Peyer's patch (tissue), 4 donors: ENCODE measurements around the gene TXNDC2.

Source experiments
- POLR2A ChIP-seq, 2 donors: fragments of 450-650 bp; IDR thresholded peaks; one replicate each; pipeline ENCODE4 v1.5.1; 2017; ENCODE audit warnings: antibody characterized with exemption in 2 of 2, mild to moderate bottlenecking in 2 of 2, moderate library complexity in 2 of 2
- TF ChIP-seq, protein P1 (sequence below), 6 experiments: fragments of 450-650 bp in 4 of 6; fragments of 200-600 bp in 2 of 6; sonication (generic) in 1 of 6; IDR thresholded peaks; one replicate each; pipeline ENCODE4 v1.5.1; 2017 to 2019; ENCODE audit warnings: antibody characterized with exemption in 6 of 6, mild to moderate bottlenecking in 3 of 6, moderate library complexity in 1 of 6

DNA sequence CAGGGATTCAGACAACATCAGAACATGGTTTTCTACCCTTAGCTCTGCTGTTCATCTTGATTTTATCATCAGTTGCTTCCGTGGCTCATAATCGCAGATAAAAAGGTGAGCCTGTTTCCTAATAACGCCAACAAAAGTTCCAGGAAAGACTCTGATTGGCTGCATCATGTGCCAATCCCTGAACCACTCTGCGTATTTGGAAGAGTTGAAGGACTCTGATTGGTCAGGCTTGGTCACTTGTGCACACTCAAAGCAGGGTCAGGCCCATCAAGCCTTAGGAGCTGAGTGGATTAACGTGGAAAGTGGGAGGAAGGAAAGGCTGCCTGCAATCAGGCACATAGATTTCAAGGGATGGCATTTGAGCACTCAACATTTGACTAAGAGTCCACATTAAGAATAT, 11.4 kb downstream of the TXNDC2 start:
- TF ChIP-seq, protein P1, sequence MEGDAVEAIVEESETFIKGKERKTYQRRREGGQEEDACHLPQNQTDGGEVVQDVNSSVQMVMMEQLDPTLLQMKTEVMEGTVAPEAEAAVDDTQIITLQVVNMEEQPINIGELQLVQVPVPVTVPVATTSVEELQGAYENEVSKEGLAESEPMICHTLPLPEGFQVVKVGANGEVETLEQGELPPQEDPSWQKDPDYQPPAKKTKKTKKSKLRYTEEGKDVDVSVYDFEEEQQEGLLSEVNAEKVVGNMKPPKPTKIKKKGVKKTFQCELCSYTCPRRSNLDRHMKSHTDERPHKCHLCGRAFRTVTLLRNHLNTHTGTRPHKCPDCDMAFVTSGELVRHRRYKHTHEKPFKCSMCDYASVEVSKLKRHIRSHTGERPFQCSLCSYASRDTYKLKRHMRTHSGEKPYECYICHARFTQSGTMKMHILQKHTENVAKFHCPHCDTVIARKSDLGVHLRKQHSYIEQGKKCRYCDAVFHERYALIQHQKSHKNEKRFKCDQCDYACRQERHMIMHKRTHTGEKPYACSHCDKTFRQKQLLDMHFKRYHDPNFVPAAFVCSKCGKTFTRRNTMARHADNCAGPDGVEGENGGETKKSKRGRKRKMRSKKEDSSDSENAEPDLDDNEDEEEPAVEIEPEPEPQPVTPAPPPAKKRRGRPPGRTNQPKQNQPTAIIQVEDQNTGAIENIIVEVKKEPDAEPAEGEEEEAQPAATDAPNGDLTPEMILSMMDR (IDR thresholded peaks at IDR 0.05): no peak
- TF ChIP-seq POLR2A (IDR thresholded peaks at IDR 0.05): no peak
